ENCODE measurements around the gene BSN.
"Not testable (repeated sequence)": the region's sequence is repeated elsewhere in the genome, so short reads cannot be mapped to it uniquely, and the experiment has no call there.

DNA sequence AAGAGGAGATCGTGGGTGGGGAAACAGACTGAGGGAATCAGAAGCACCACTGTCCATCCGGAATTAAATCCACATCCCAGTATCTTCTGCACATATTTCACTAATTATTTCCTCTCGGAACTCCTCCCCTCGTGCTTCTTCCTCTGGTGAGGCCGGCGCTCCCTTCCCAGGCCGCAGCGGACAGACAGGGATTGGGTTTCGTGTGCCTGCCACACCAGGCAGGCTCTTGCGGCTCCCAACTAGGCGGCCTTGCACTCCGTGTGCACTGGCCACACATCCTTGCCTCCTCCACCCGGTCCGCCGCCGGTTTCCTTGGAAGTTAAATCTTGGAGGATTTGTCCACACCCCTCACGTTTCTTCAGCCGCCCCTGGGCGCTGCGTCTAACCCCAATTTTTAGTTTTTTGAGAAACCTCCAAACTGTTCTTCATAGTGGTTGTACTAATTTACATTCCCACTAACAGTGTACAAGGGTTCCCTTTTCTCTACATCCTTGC is 31.0 kb downstream of the BSN start:
- TF ChIP-seq, protein P1, sequence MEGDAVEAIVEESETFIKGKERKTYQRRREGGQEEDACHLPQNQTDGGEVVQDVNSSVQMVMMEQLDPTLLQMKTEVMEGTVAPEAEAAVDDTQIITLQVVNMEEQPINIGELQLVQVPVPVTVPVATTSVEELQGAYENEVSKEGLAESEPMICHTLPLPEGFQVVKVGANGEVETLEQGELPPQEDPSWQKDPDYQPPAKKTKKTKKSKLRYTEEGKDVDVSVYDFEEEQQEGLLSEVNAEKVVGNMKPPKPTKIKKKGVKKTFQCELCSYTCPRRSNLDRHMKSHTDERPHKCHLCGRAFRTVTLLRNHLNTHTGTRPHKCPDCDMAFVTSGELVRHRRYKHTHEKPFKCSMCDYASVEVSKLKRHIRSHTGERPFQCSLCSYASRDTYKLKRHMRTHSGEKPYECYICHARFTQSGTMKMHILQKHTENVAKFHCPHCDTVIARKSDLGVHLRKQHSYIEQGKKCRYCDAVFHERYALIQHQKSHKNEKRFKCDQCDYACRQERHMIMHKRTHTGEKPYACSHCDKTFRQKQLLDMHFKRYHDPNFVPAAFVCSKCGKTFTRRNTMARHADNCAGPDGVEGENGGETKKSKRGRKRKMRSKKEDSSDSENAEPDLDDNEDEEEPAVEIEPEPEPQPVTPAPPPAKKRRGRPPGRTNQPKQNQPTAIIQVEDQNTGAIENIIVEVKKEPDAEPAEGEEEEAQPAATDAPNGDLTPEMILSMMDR (IDR thresholded peaks at IDR 0.05) = not testable (repeated sequence)
- TF ChIP-seq POLR2A (IDR thresholded peaks at IDR 0.05) = not testable (repeated sequence)
